GM23338 (cell line): ENCODE data around the gene EEF1AKMT2.

Experiments used
- CREB1 ChIP-seq: fragments of 250-450 bp; sonication (Bioruptor Pico); IDR thresholded peaks from 2 replicates; pipeline ENCODE4 v1.5.0; 2020; ENCODE audit warnings: low read depth, mild to moderate bottlenecking, moderate library complexity
- EZH2 ChIP-seq: fragments of 200-600 bp; sonication (generic); IDR thresholded peaks from one replicate; pipeline ENCODE4 v1.8.0; 2017; ENCODE audit warnings: antibody characterized with exemption, mild to moderate bottlenecking, low read depth; ENCODE audit not compliant: unreplicated experiment
- EZH2phosphoT487 ChIP-seq: fragments of 200-600 bp; sonication (generic); IDR thresholded peaks from one replicate; pipeline ENCODE4 v1.8.1; 2018; ENCODE audit warnings: antibody characterized with exemption; ENCODE audit not compliant: unreplicated experiment
- JUNB ChIP-seq: IDR thresholded peaks from one replicate; pipeline ENCODE4 v1.6.1; 2016; ENCODE audit warnings: antibody characterized with exemption; ENCODE audit not compliant: unreplicated experiment
- NANOG ChIP-seq: IDR thresholded peaks from 2 replicates; pipeline ENCODE4 v1.6.1; 2016; ENCODE audit warnings: antibody characterized with exemption, borderline replicate concordance
- POLR2AphosphoS5 ChIP-seq: IDR thresholded peaks from 2 replicates; pipeline ENCODE4 v1.6.1; 2016; ENCODE audit warnings: antibody characterized with exemption, low read depth
- STAT1 ChIP-seq: IDR thresholded peaks from one replicate; pipeline ENCODE4 v1.6.1; 2016; ENCODE audit warnings: antibody characterized with exemption; ENCODE audit not compliant: unreplicated experiment
- ZNF114 ChIP-seq: fragments of 250-450 bp; sonication (Bioruptor Pico); IDR thresholded peaks from 2 replicates; pipeline ENCODE4 v1.5.0; 2020; ENCODE audit warnings: mild to moderate bottlenecking, moderate library complexity
- ZNF331 ChIP-seq: fragments of 250-450 bp; sonication (Bioruptor Pico); IDR thresholded peaks from 2 replicates; pipeline ENCODE4 v1.5.0; 2020; ENCODE audit warnings: low read depth, mild to moderate bottlenecking, moderate library complexity
- TF ChIP-seq, protein P1 (sequence below), 2 experiments: fragments of 200-600 bp in 1 of 2; sonication (generic) in 1 of 2; conservative IDR thresholded peaks; 2 replicates each; pipeline versions ENCODE4 v1.5.1 to v1.6.1; 2016 to 2017; ENCODE audit warnings: antibody characterized with exemption in 2 of 2, low read depth in 2 of 2, mild to moderate bottlenecking in 2 of 2, moderate library complexity in 1 of 2
- TF ChIP-seq, protein P2 (sequence below): IDR thresholded peaks from one replicate; pipeline ENCODE4 v1.6.1; 2018; ENCODE audit warnings: antibody characterized with exemption; ENCODE audit not compliant: unreplicated experiment
- TF ChIP-seq, protein P3 (sequence below): IDR thresholded peaks from 2 replicates; pipeline ENCODE4 v1.6.1; 2016; ENCODE audit warnings: antibody characterized with exemption

DNA sequence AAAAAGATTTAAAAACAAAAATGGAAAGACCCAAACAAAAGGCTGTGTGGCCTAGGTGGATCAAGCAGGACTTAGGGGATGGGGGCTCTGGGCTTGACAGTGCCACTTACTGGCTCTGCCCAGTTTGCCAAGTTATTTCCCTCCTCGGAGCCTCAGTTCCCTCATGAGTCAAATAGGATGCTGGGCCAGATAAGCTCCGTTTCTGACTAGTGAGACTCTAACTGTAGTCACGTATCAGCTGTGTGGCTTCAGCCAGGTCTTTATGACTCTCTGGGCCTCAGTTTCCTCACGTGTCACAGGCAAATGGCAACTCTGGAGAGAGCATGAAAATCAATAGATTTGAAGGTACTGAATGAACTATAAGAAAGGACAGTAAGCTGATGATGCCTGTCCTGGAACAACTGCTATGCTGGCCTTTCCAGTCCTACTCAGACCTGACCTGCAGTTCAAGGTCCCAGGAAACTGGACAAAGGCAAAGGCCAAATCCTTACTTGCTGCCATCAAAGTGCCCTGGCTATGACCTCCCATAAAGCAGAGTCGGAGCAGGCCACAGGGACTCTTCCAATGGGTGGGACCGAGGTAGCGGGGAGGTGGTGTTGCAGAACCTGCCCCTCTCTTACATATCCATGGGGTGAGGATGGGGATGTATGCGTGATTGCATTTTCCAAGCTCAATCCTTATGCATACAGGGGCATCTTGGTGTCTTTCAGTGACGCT lies 74.5 kb downstream of the EEF1AKMT2 start:
- TF ChIP-seq, protein P1, sequence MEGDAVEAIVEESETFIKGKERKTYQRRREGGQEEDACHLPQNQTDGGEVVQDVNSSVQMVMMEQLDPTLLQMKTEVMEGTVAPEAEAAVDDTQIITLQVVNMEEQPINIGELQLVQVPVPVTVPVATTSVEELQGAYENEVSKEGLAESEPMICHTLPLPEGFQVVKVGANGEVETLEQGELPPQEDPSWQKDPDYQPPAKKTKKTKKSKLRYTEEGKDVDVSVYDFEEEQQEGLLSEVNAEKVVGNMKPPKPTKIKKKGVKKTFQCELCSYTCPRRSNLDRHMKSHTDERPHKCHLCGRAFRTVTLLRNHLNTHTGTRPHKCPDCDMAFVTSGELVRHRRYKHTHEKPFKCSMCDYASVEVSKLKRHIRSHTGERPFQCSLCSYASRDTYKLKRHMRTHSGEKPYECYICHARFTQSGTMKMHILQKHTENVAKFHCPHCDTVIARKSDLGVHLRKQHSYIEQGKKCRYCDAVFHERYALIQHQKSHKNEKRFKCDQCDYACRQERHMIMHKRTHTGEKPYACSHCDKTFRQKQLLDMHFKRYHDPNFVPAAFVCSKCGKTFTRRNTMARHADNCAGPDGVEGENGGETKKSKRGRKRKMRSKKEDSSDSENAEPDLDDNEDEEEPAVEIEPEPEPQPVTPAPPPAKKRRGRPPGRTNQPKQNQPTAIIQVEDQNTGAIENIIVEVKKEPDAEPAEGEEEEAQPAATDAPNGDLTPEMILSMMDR (conservative IDR thresholded peaks at IDR 0.05; ENCODE audit: low read depth in 2 of 2), result no peak
- TF ChIP-seq EZH2, result no peak
- TF ChIP-seq, protein P2, sequence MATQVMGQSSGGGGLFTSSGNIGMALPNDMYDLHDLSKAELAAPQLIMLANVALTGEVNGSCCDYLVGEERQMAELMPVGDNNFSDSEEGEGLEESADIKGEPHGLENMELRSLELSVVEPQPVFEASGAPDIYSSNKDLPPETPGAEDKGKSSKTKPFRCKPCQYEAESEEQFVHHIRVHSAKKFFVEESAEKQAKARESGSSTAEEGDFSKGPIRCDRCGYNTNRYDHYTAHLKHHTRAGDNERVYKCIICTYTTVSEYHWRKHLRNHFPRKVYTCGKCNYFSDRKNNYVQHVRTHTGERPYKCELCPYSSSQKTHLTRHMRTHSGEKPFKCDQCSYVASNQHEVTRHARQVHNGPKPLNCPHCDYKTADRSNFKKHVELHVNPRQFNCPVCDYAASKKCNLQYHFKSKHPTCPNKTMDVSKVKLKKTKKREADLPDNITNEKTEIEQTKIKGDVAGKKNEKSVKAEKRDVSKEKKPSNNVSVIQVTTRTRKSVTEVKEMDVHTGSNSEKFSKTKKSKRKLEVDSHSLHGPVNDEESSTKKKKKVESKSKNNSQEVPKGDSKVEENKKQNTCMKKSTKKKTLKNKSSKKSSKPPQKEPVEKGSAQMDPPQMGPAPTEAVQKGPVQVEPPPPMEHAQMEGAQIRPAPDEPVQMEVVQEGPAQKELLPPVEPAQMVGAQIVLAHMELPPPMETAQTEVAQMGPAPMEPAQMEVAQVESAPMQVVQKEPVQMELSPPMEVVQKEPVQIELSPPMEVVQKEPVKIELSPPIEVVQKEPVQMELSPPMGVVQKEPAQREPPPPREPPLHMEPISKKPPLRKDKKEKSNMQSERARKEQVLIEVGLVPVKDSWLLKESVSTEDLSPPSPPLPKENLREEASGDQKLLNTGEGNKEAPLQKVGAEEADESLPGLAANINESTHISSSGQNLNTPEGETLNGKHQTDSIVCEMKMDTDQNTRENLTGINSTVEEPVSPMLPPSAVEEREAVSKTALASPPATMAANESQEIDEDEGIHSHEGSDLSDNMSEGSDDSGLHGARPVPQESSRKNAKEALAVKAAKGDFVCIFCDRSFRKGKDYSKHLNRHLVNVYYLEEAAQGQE, result no peak
- TF ChIP-seq POLR2AphosphoS5, result no peak
- no peak for TF ChIP-seq EZH2phosphoT487
- TF ChIP-seq JUNB, result no peak
- TF ChIP-seq ZNF331, result no peak
- TF ChIP-seq CREB1, result no peak
- TF ChIP-seq, protein P3, sequence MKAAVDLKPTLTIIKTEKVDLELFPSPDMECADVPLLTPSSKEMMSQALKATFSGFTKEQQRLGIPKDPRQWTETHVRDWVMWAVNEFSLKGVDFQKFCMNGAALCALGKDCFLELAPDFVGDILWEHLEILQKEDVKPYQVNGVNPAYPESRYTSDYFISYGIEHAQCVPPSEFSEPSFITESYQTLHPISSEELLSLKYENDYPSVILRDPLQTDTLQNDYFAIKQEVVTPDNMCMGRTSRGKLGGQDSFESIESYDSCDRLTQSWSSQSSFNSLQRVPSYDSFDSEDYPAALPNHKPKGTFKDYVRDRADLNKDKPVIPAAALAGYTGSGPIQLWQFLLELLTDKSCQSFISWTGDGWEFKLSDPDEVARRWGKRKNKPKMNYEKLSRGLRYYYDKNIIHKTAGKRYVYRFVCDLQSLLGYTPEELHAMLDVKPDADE, result no peak
- TF ChIP-seq ZNF114 (CRISPR knock-in tag), result no peak
- TF ChIP-seq NANOG, result no peak
- TF ChIP-seq STAT1, result no peak
